GM12878 (cell line): ENCODE data around the gene RNF38. TPM values are rescaled to one million over a fixed set of nuclear protein-coding genes. Genes with fewer than 3 reads are reported as not detected.

ENCODE experiments used
- ATAC-seq: fragments of 200-7000 bp; cut with Tn5 transposase; 3 replicates; pipeline ENCODE4 v1.9.1; 2020; ENCODE audit warnings: mild to moderate bottlenecking, moderate library complexity
- BruUV-seq: library from RNA; stranded (reverse); fragments of 400-500 nt; replicated peaks from 2 replicates; lab custom pipeline; 2021; lab: Mats Ljungman, UMichigan
- CTCF ChIA-PET: fragments of 300-600 bp; sonication (Branson Sonifier 250); formaldehyde crosslinking; extraction: SDS; loops from one replicate; lab custom pipeline; 2021; ENCODE audit warnings: inconsistent platforms; lab: Yijun Ruan, JAX
- POLR2A ChIA-PET: fragments of 350-600 bp; formaldehyde crosslinking; extraction: SDS; loops from one replicate; lab custom pipeline; 2021; ENCODE audit warnings: inconsistent platforms; lab: Charles Lee
- RAD21 ChIA-PET: fragments of 300-600 bp; sonication (Branson Sonifier 250); formaldehyde crosslinking; loops from one replicate; lab custom pipeline; 2023; ENCODE audit warnings: antibody characterized with exemption; ENCODE audit not compliant: unreplicated experiment; lab: Charles Lee
- SMC1A ChIA-PET: fragments of 300-600 bp; sonication (Branson Sonifier 250); formaldehyde crosslinking; loops from one replicate; lab custom pipeline; 2023; ENCODE audit not compliant: unreplicated experiment, uncharacterized antibody; lab: Charles Lee
- DNase-seq: peaks from one replicate; pipeline ENCODE4 v3.0.0-alpha.2; 2011; ENCODE audit warnings: low read depth, low spot score
- FAIRE-seq: peaks from 3 replicates; lab custom pipeline; 2011; peaks lifted over from hg19 to GRCh38; lab: Jason Lieb, UNC
- H2AFZ ChIP-seq: 2 replicates; pipeline ENCODE4 v1.6.0; 2011; ENCODE audit warnings: low read depth, low read length, control low read depth; ENCODE audit not compliant: control insufficient read depth
- H3K27ac ChIP-seq: 2 replicates; pipeline ENCODE4 v1.5.1; 2011; ENCODE audit warnings: control low read depth; ENCODE audit not compliant: control insufficient read depth, insufficient read depth
- H3K27me3 ChIP-seq, 2 experiments: replicated peaks in 1 of 2; 2 replicates each; pipeline versions ENCODE4 v1.6.0 to v1.6.1; 2011; ENCODE audit warnings: low read length in 1 of 2; ENCODE audit not compliant: control insufficient read depth in 2 of 2, insufficient read depth in 2 of 2
- H3K36me3 ChIP-seq, 2 experiments: 2 replicates each; pipeline ENCODE4 v1.5.1; 2011; ENCODE audit warnings: low read length in 1 of 2; ENCODE audit not compliant: control insufficient read depth in 2 of 2, insufficient read depth in 2 of 2
- H3K4me1 ChIP-seq: 2 replicates; pipeline ENCODE4 v1.6.1; 2011; ENCODE audit warnings: mild to moderate bottlenecking, low read length, moderate library complexity, mixed read lengths; ENCODE audit not compliant: control insufficient read depth, insufficient read depth
- H3K4me2 ChIP-seq: 2 replicates; pipeline ENCODE4 v1.6.0; 2011; ENCODE audit warnings: control low read depth; ENCODE audit not compliant: control insufficient read depth, insufficient read depth
- H3K4me3 ChIP-seq: fragments of 200-600 bp; sonication (generic); 2 replicates; pipeline ENCODE4 v1.5.1; 2016
- H3K79me2 ChIP-seq: 2 replicates; pipeline ENCODE4 v1.6.0; 2011; ENCODE audit warnings: low read length; ENCODE audit not compliant: control insufficient read depth, insufficient read depth
- H3K9ac ChIP-seq: 2 replicates; pipeline ENCODE4 v1.8.0; 2011; ENCODE audit warnings: low read length, control low read depth, mixed read lengths; ENCODE audit not compliant: control insufficient read depth, insufficient read depth
- H3K9me3 ChIP-seq: replicated peaks from 3 replicates; pipeline ENCODE4 v1.5.1; 2011; ENCODE audit warnings: mild to moderate bottlenecking, low read length; ENCODE audit not compliant: control insufficient read depth, insufficient read depth
- H4K20me1 ChIP-seq: 2 replicates; pipeline ENCODE4 v1.6.0; 2011; ENCODE audit not compliant: control insufficient read depth, insufficient read depth
- BACH1 ChIP-seq: fragments of 450-650 bp; IDR thresholded peaks from 2 replicates; pipeline ENCODE4 v1.6.1; 2017; ENCODE audit warnings: mild to moderate bottlenecking, borderline replicate concordance
- BMI1 ChIP-seq: fragments of 450-650 bp; IDR thresholded peaks from 2 replicates; pipeline ENCODE4 v1.6.1; 2016; ENCODE audit warnings: mild to moderate bottlenecking, moderate library complexity, borderline replicate concordance
- CBFB ChIP-seq: IDR thresholded peaks from 2 replicates; pipeline ENCODE4 v1.6.1; 2016; ENCODE audit warnings: antibody characterized with exemption, low read depth
- FOS ChIP-seq: IDR thresholded peaks from 3 replicates; pipeline ENCODE4 v1.6.1; 2011; ENCODE audit warnings: borderline replicate concordance; ENCODE audit not compliant: insufficient read length; ENCODE audit errors: extremely low read depth
- RAD21 ChIP-seq: IDR thresholded peaks from 2 replicates; pipeline ENCODE4 v1.6.1; 2011; ENCODE audit warnings: mild to moderate bottlenecking, low read depth, low read length, moderate library complexity; ENCODE audit not compliant: insufficient read depth
- SUPT20H ChIP-seq: IDR thresholded peaks from 2 replicates; pipeline ENCODE4 v1.6.1; 2011; ENCODE audit warnings: low read depth, mild to moderate bottlenecking, low read length, moderate library complexity, borderline replicate concordance; ENCODE audit not compliant: control insufficient read depth
- ZNF622 ChIP-seq: fragments of 450-650 bp; IDR thresholded peaks from 2 replicates; pipeline ENCODE4 v1.6.1; 2017; ENCODE audit warnings: mild to moderate bottlenecking, inconsistent platforms
- WGBS: methylation state at CpG from one replicate; pipeline ENCODE4 v1.1.6; 2016; ENCODE audit warnings: low lambda C conversion rate; ENCODE audit not compliant: insufficient replicate concordance, insufficient coverage; ENCODE audit errors: missing lambda C conversion rate; 5-methylcytosine and 5-hydroxymethylcytosine counted together
- in situ Hi-C: fragments of 300-500 bp; cut with MboI; formaldehyde crosslinking; loops from 9 replicates; pipeline ENCODE4 v1.14.3; 2018; ENCODE audit warnings: mixed read lengths
- intact Hi-C: fragments of 100-400 bp; cut with micrococcal nuclease; formaldehyde crosslinking; loops from one replicate; pipeline ENCODE4 v1.14.2; 2022; ENCODE audit not compliant: unreplicated experiment
- polyA plus RNA-seq, 11 experiments: library from polyadenylated mRNA; depleted of rRNA in 4 of 11; unstranded in 6 of 11; stranded (reverse) in 5 of 11; fragments of >200 nt; fragmentation: Nextera tagmentation in 4 of 11; fragmentation: Illumina TruSeq in 1 of 11; extraction: Ambion mirVana in 4 of 11; extraction: Trizol in 1 of 11; gene quantifications; 1 replicate in 1 of 11; 2 replicates in 10 of 11; pipeline versions ENCODE4 v1.2.1 to v1.2.3, GENCODE V29; 2011 to 2016; ENCODE audit warnings: inconsistent platforms in 2 of 11, missing spikeins in 2 of 11, low read depth in 1 of 11
- total RNA-seq, 4 experiments: library from RNA; depleted of rRNA in 3 of 4; stranded (reverse); fragments of >200 nt in 3 of 4; fragmentation: Illumina TruSeq in 1 of 4; extraction: Trizol in 1 of 4; gene quantifications; 2 replicates each; pipeline versions ENCODE4 v1.2.1 to v1.2.3, GENCODE V29; 2013 to 2021
- TF ChIP-seq, protein P1 (sequence below): fragments of 150-350 bp; IDR thresholded peaks from 2 replicates; pipeline ENCODE4 v1.6.1; 2016; ENCODE audit warnings: low read depth, low read length
- TF ChIP-seq, protein P2 (sequence below): IDR thresholded peaks from 2 replicates; pipeline ENCODE4 v1.6.1; 2012; ENCODE audit warnings: improper control_type of control experiment, low read depth, low read length; ENCODE audit not compliant: insufficient replicate concordance
- TF ChIP-seq, protein P3 (sequence below): fragments of 450-650 bp; IDR thresholded peaks from 2 replicates; pipeline ENCODE4 v1.6.1; 2017; ENCODE audit warnings: mild to moderate bottlenecking, moderate library complexity

RNF38 gene
- total and polyA plus RNA-seq, 10 of the 15 experiments (the other 5 are each of a cell fraction or from before 2014, with no cell fraction given) = 5.1 to 34.7 (median 12.7) TPM

DNA sequence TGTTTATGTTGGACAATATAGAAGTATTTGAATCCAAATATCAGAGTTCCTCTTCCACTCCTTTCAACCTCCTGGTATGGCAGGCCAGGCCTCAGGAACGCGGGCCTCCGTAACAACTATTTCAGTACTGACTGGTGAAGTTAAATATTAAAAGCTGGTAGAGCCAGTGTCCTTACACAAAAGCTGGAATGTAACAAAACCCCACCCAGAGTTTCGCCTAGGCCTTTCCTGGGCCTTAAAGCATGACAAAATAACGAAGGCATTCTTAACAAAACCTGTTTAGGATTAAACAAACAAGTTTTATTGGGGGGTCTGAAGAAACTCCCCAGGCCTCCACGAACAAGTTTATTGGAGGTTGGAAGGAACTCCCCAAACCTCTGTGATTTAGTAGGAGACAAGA is 80.3 kb downstream of the RNF38 start:
- Histone ChIP-seq H3K4me3 (no peak overlapping the region), H3K4me1 (no peaks in the 10 kb centered on the region), H3K27me3 (no peaks in the 10 kb centered on the region), H3K4me2 (no peak overlapping the region), H3K27ac (no peak overlapping the region), H2AFZ (no peak overlapping the region), H3K9me3 (no peaks in the 10 kb centered on the region), H3K9ac (no peak overlapping the region), H4K20me1 (no peaks in the 10 kb centered on the region), H3K36me3 (no peaks in the 10 kb centered on the region), H3K79me2 (no peaks in the 10 kb centered on the region)
- ChIA-PET CTCF (interaction anchor here (0.6 to 4.4 kb wide), 3 partner anchors 9 to 84 kb away, joined by 3 to 22 read pairs (median 7); no protein-coding TSS in a partner anchor), RAD21 (no interaction called here), POLR2A (interaction anchor here (0.6 kb wide), 1 partner anchor 32 kb away, joined by 4 read pairs; no protein-coding TSS in a partner anchor), SMC1A (interaction anchor here (2.4 kb wide), 1 partner anchor 9 kb away, joined by 6 read pairs; no protein-coding TSS in a partner anchor)
- 73% methylated on average over 6 of the region's 6 CpGs for WGBS
- BruUV-seq = no TSS peak
- in situ Hi-C loops (no loop called here), intact Hi-C loops (loop anchor here (10.0 kb wide), 1 partner anchor 405 kb away; no protein-coding TSS in a partner anchor)
- DNase-seq (no peak), ATAC-seq (no peak), FAIRE-seq (no peak)
- TF ChIP-seq RAD21 (no peak), SUPT20H (no peak), BMI1 (no peak), BACH1 (no peak), CBFB (no peak), FOS (no peak), ZNF622 (no peak)
- TF ChIP-seq, protein P1, sequence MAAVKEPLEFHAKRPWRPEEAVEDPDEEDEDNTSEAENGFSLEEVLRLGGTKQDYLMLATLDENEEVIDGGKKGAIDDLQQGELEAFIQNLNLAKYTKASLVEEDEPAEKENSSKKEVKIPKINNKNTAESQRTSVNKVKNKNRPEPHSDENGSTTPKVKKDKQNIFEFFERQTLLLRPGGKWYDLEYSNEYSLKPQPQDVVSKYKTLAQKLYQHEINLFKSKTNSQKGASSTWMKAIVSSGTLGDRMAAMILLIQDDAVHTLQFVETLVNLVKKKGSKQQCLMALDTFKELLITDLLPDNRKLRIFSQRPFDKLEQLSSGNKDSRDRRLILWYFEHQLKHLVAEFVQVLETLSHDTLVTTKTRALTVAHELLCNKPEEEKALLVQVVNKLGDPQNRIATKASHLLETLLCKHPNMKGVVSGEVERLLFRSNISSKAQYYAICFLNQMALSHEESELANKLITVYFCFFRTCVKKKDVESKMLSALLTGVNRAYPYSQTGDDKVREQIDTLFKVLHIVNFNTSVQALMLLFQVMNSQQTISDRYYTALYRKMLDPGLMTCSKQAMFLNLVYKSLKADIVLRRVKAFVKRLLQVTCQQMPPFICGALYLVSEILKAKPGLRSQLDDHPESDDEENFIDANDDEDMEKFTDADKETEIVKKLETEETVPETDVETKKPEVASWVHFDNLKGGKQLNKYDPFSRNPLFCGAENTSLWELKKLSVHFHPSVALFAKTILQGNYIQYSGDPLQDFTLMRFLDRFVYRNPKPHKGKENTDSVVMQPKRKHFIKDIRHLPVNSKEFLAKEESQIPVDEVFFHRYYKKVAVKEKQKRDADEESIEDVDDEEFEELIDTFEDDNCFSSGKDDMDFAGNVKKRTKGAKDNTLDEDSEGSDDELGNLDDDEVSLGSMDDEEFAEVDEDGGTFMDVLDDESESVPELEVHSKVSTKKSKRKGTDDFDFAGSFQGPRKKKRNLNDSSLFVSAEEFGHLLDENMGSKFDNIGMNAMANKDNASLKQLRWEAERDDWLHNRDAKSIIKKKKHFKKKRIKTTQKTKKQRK = no peak
- TF ChIP-seq, protein P2, sequence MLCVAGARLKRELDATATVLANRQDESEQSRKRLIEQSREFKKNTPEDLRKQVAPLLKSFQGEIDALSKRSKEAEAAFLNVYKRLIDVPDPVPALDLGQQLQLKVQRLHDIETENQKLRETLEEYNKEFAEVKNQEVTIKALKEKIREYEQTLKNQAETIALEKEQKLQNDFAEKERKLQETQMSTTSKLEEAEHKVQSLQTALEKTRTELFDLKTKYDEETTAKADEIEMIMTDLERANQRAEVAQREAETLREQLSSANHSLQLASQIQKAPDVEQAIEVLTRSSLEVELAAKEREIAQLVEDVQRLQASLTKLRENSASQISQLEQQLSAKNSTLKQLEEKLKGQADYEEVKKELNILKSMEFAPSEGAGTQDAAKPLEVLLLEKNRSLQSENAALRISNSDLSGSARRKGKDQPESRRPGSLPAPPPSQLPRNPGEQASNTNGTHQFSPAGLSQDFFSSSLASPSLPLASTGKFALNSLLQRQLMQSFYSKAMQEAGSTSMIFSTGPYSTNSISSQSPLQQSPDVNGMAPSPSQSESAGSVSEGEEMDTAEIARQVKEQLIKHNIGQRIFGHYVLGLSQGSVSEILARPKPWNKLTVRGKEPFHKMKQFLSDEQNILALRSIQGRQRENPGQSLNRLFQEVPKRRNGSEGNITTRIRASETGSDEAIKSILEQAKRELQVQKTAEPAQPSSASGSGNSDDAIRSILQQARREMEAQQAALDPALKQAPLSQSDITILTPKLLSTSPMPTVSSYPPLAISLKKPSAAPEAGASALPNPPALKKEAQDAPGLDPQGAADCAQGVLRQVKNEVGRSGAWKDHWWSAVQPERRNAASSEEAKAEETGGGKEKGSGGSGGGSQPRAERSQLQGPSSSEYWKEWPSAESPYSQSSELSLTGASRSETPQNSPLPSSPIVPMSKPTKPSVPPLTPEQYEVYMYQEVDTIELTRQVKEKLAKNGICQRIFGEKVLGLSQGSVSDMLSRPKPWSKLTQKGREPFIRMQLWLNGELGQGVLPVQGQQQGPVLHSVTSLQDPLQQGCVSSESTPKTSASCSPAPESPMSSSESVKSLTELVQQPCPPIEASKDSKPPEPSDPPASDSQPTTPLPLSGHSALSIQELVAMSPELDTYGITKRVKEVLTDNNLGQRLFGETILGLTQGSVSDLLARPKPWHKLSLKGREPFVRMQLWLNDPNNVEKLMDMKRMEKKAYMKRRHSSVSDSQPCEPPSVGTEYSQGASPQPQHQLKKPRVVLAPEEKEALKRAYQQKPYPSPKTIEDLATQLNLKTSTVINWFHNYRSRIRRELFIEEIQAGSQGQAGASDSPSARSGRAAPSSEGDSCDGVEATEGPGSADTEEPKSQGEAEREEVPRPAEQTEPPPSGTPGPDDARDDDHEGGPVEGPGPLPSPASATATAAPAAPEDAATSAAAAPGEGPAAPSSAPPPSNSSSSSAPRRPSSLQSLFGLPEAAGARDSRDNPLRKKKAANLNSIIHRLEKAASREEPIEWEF = no peak
- TF ChIP-seq, protein P3, sequence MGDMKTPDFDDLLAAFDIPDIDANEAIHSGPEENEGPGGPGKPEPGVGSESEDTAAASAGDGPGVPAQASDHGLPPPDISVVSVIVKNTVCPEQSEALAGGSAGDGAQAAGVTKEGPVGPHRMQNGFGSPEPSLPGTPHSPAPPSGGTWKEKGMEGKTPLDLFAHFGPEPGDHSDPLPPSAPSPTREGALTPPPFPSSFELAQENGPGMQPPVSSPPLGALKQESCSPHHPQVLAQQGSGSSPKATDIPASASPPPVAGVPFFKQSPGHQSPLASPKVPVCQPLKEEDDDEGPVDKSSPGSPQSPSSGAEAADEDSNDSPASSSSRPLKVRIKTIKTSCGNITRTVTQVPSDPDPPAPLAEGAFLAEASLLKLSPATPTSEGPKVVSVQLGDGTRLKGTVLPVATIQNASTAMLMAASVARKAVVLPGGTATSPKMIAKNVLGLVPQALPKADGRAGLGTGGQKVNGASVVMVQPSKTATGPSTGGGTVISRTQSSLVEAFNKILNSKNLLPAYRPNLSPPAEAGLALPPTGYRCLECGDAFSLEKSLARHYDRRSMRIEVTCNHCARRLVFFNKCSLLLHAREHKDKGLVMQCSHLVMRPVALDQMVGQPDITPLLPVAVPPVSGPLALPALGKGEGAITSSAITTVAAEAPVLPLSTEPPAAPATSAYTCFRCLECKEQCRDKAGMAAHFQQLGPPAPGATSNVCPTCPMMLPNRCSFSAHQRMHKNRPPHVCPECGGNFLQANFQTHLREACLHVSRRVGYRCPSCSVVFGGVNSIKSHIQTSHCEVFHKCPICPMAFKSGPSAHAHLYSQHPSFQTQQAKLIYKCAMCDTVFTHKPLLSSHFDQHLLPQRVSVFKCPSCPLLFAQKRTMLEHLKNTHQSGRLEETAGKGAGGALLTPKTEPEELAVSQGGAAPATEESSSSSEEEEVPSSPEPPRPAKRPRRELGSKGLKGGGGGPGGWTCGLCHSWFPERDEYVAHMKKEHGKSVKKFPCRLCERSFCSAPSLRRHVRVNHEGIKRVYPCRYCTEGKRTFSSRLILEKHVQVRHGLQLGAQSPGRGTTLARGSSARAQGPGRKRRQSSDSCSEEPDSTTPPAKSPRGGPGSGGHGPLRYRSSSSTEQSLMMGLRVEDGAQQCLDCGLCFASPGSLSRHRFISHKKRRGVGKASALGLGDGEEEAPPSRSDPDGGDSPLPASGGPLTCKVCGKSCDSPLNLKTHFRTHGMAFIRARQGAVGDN = no peak
